Neural progenitor cell (in vitro differentiated cells): Measurements from ENCODE around the gene GPRC5D.

ENCODE experiments used
- EZH2 ChIP-seq: fragments of 200-600 bp; sonication (generic); IDR thresholded peaks from 2 replicates; pipeline ENCODE4 v1.6.1; 2017; ENCODE audit warnings: antibody characterized with exemption, mild to moderate bottlenecking, moderate library complexity
- EZH2phosphoT487 ChIP-seq: fragments of 200-600 bp; sonication (generic); IDR thresholded peaks from 2 replicates; pipeline ENCODE4 v1.6.1; 2017; ENCODE audit warnings: antibody characterized with exemption
- TF ChIP-seq, protein P1 (sequence below): fragments of 200-600 bp; sonication (generic); IDR thresholded peaks from 2 replicates; pipeline ENCODE4 v1.5.1; 2017; ENCODE audit warnings: antibody characterized with exemption, mild to moderate bottlenecking

GRCh38 chr12:12998248-12998647 lies 46.3 kb upstream of the GPRC5D start:
- TF ChIP-seq, protein P1, sequence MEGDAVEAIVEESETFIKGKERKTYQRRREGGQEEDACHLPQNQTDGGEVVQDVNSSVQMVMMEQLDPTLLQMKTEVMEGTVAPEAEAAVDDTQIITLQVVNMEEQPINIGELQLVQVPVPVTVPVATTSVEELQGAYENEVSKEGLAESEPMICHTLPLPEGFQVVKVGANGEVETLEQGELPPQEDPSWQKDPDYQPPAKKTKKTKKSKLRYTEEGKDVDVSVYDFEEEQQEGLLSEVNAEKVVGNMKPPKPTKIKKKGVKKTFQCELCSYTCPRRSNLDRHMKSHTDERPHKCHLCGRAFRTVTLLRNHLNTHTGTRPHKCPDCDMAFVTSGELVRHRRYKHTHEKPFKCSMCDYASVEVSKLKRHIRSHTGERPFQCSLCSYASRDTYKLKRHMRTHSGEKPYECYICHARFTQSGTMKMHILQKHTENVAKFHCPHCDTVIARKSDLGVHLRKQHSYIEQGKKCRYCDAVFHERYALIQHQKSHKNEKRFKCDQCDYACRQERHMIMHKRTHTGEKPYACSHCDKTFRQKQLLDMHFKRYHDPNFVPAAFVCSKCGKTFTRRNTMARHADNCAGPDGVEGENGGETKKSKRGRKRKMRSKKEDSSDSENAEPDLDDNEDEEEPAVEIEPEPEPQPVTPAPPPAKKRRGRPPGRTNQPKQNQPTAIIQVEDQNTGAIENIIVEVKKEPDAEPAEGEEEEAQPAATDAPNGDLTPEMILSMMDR: no peak
- TF ChIP-seq EZH2: no peak
- TF ChIP-seq EZH2phosphoT487: no peak
